ENCODE data around the gene SETX. TPM values are rescaled to one million over a fixed set of nuclear protein-coding genes. Genes with fewer than 3 reads are reported as not detected.

SETX gene
- total and polyA plus RNA-seq, 7 donors = 8.8 to 58.2 (median 45.5) TPM

GRCh38 chr9:132357764-132358163 lies 3.0 kb upstream of the SETX start:
- no peak for DNase-seq
- no peaks in the 10 kb centered on the region for H3K27me3 ChIP-seq
- no peak overlapping the region for H3K4me3 ChIP-seq
- TF ChIP-seq POLR2AphosphoS5 (IDR thresholded peaks at IDR 0.05) (no peak), CTCF (IDR thresholded peaks at IDR 0.05) (no peak), EP300 (IDR thresholded peaks at IDR 0.05) (no peak), POLR2A (IDR thresholded peaks at IDR 0.05) (no peak)
- H3K27ac ChIP-seq = no peak overlapping the region
- H3K4me1 ChIP-seq = peaks cover 0 to 15% (median 14%) of the 10 kb centered on the region in 4 donors
- no peaks in the 10 kb centered on the region for H3K9me3 ChIP-seq
- peaks cover 0 to 5% (median 1%) of the 10 kb centered on the region in 4 donors for H3K36me3 ChIP-seq
- WGBS, 2 donors = 85 to 93% methylated on average over 7 of the region's 7 CpGs
- intact Hi-C loops (cut with DNase I) = loop anchor here (10.0 kb wide), 1 partner anchor 587 kb away; the partner anchor contains the start of gene TSC1

- Histone ChIP-seq H3K4me1 (peaks cover 0 to 28% (median 25%) of the 10 kb centered on the region in 4 donors), H3K36me3 (peaks cover 0 to 16% (median 7%) of the 10 kb centered on the region in 4 donors), H3K9me3 (no peaks in the 10 kb centered on the region), H3K27me3 (no peaks in the 10 kb centered on the region), H3K4me3 (no peak overlapping the region), H3K27ac (no peak overlapping the region)
- DNase-seq = no peak
- intact Hi-C loops (cut with DNase I) = loop anchor here (10.0 kb wide), 1 partner anchor 588 kb away; the partner anchor contains the start of gene TSC1
- TF ChIP-seq POLR2AphosphoS5 (IDR thresholded peaks at IDR 0.05) = no peak
- TF ChIP-seq POLR2A (IDR thresholded peaks at IDR 0.05) = no peak
- no peak for TF ChIP-seq EP300 (IDR thresholded peaks at IDR 0.05)
- TF ChIP-seq CTCF (IDR thresholded peaks at IDR 0.05) = no peak
- WGBS, 2 donors = 94 to 95% methylated on average over 26 of the region's 26 CpGs
Observed at GRCh38 chr9:132356324-132356924, 1.6 kb upstream of the SETX start.

- intact Hi-C loops (cut with DNase I) = loop anchor here (10.0 kb wide), 1 partner anchor 593 kb away; the partner anchor contains the start of gene TSC1
- DNase-seq = no peak
- Histone ChIP-seq H3K27me3 (no peaks in the 10 kb centered on the region), H3K4me1 (peaks cover 0 to 41% (median 32%) of the 10 kb centered on the region in 4 donors), H3K9me3 (no peaks in the 10 kb centered on the region), H3K4me3 (peak overlapping the region in 1 of 4 donors; percentile 18), H3K27ac (peak overlapping the region in 3 of 4 donors; percentile 10 to 69 (median 42)), H3K36me3 (peaks cover 9 to 59% (median 32%) of the 10 kb centered on the region in 4 donors)
- 49 to 61% methylated on average over 3 of the region's 3 CpGs for WGBS, 2 donors
- TF ChIP-seq POLR2A (IDR thresholded peaks at IDR 0.05) (no peak), EP300 (IDR thresholded peaks at IDR 0.05) (no peak), CTCF (IDR thresholded peaks at IDR 0.05) (no peak), POLR2AphosphoS5 (IDR thresholded peaks at IDR 0.05) (no peak)
Observed at GRCh38 chr9:132351404-132352045, 3.3 kb downstream of the SETX start.

GRCh38 chr9:132350861-132351315 lies 3.9 kb downstream of the SETX start:
- WGBS, 2 donors = 13 to 49% methylated on average over 6 of the region's 6 CpGs
- peak overlapping the region in 1 of 4 donors; percentile 18 for H3K4me3 ChIP-seq
- no peak for DNase-seq
- H3K9me3 ChIP-seq = no peaks in the 10 kb centered on the region
- H3K27ac ChIP-seq = peak overlapping the region in 3 of 4 donors; percentile 10 to 69 (median 42)
- H3K4me1 ChIP-seq = peaks cover 0 to 41% (median 32%) of the 10 kb centered on the region in 4 donors
- no peaks in the 10 kb centered on the region for H3K27me3 ChIP-seq
- H3K36me3 ChIP-seq = peaks cover 9 to 66% (median 35%) of the 10 kb centered on the region in 4 donors
- intact Hi-C loops (cut with DNase I) = loop anchor here (10.0 kb wide), 1 partner anchor 594 kb away; the partner anchor contains the start of gene TSC1
- TF ChIP-seq EP300 (IDR thresholded peaks at IDR 0.05) = no peak
- TF ChIP-seq POLR2AphosphoS5 (IDR thresholded peaks at IDR 0.05) = no peak
- TF ChIP-seq POLR2A (IDR thresholded peaks at IDR 0.05) = no peak
- no peak for TF ChIP-seq CTCF (IDR thresholded peaks at IDR 0.05)

All from sigmoid colon (tissue), 7 donors.